GM21360 (cell line): ENCODE data around the gene UBL7.
"Not testable (repeated sequence)": the region's sequence is repeated elsewhere in the genome, so short reads cannot be mapped to it uniquely, and the experiment has no call there.

Experiments used
- ATAC-seq: cut with Tn5 transposase; IDR thresholded peaks from one replicate; pipeline ENCODE4 v1.9.1; 2021; ENCODE audit warnings: mild to moderate bottlenecking, moderate library complexity; ENCODE audit not compliant: unreplicated experiment

UBL7 gene

GRCh38 chr15:74464216-74464615 lies 3.3 kb upstream of the UBL7 start:
- no peak for ATAC-seq

- no peak for ATAC-seq
Observed at GRCh38 chr15:74463634-74464033, 2.7 kb upstream of the UBL7 start.

GRCh38 chr15:74461847-74462511 lies 1.0 kb upstream of the UBL7 start:
- ATAC-seq, result no peak

- ATAC-seq, result no peak
Observed at GRCh38 chr15:74460298-74460697, 662 bp downstream of the UBL7 start.

- not testable (repeated sequence) for ATAC-seq
Observed at GRCh38 chr15:74459798-74460197, 1.2 kb downstream of the UBL7 start.

- no peak for ATAC-seq
Observed at GRCh38 chr15:74458473-74458872, 2.5 kb downstream of the UBL7 start.

- ATAC-seq, result not testable (repeated sequence)
Observed at GRCh38 chr15:74457036-74457435, 3.9 kb downstream of the UBL7 start.

GRCh38 chr15:74454764-74455500 lies 6.0 kb downstream of the UBL7 start:
- ATAC-seq, result no peak

GRCh38 chr15:74453925-74454763 lies 6.8 kb downstream of the UBL7 start:
- no peak for ATAC-seq

- ATAC-seq, result no peak
Observed at GRCh38 chr15:74451861-74452835, 8.8 kb downstream of the UBL7 start.

- ATAC-seq, result no peak
Observed at GRCh38 chr15:74451322-74451721, 9.6 kb downstream of the UBL7 start.

- no peak for ATAC-seq
Observed at GRCh38 chr15:74449643-74450205, 11.2 kb downstream of the UBL7 start.

- ATAC-seq, result no peak
Observed at GRCh38 chr15:74449095-74449494, 11.9 kb downstream of the UBL7 start.

GRCh38 chr15:74445816-74446763 lies 14.9 kb downstream of the UBL7 start:
- ATAC-seq, result no peak

- ATAC-seq, result no peak
Observed at GRCh38 chr15:74444106-74445062, 16.6 kb downstream of the UBL7 start.

- ATAC-seq, result no peak
Observed at GRCh38 chr15:74443100-74443909, 17.7 kb downstream of the UBL7 start.

- ATAC-seq, result no peak
Observed at GRCh38 chr15:74442604-74443003, 18.4 kb downstream of the UBL7 start.
